ENCODE measurements around the gene PYHIN1. TPM values are rescaled to one million over a fixed set of nuclear protein-coding genes. Genes with fewer than 3 reads are reported as not detected.
"Not testable (repeated sequence)": the region's sequence is repeated elsewhere in the genome, so short reads cannot be mapped to it uniquely, and the experiment has no call there.

Gene PYHIN1
- total RNA-seq, 3 donors from 2014 or later = 2.5 to 5.3 (median 5.2) TPM

DNA sequence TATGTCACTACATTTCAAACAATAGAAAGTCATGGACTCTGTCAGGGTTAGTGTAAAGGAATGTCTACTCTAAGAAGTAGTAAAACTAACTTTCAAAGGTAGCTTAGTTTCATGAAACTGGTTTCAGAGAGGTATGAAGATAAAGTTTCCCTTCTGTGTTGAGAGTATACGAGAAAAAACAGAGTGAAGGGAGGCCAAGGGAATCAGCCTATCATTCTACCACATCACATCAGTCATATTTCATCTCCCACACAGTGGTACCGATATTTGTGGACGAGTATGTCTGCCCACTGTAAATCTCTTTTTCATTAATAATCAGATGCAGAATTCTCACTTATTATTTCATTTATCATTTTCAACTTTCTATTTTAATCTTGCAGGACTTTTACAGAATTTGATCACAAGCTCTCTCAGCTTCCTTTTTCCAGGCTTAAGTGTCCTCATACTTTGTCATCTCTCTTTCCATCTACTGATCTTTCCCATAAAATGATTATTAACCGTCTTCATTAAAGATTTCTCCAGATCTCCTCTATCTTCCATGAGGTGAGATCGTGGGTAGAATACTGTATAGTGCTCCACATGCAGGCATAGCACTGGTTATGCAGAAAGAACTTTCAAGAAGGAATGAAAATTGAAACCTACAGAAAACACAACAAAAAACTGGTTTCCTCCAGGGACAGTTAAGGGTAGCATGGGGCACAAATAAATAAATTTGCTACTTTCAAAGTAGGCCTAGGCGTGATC, 66.9 kb downstream of the PYHIN1 start:
- DNase-seq (no peak), ATAC-seq (peak; percentile 69 to 79)
- H3K4me1 Mint-ChIP-seq (ENCODE audit: low read depth) = peaks cover 41% of the 10 kb centered on the region
- peak overlapping the region; percentile 44 for H3K4me3 Mint-ChIP-seq
- peaks cover 6% of the 10 kb centered on the region for H3K9me3 Mint-ChIP-seq
- no peaks in the 10 kb centered on the region for H3K27me3 Mint-ChIP-seq (ENCODE audit: low read depth)
- peaks cover 6% of the 10 kb centered on the region for H3K36me3 Mint-ChIP-seq (ENCODE audit: insufficient read depth)

GRCh38 chr1:158998781-158999161, 67.4 kb downstream of the PYHIN1 start:
- peak; percentile 43 to 47 for ATAC-seq
- no peak overlapping the region for H3K4me3 Mint-ChIP-seq
- peaks cover 2% of the 10 kb centered on the region for H3K9me3 Mint-ChIP-seq
- no peaks in the 10 kb centered on the region for H3K27me3 Mint-ChIP-seq (ENCODE audit: low read depth)
- H3K4me1 Mint-ChIP-seq (ENCODE audit: low read depth) = peaks cover 41% of the 10 kb centered on the region
- H3K36me3 Mint-ChIP-seq (ENCODE audit: insufficient read depth) = peaks cover 3% of the 10 kb centered on the region
- peak; percentile 29 for DNase-seq

DNA sequence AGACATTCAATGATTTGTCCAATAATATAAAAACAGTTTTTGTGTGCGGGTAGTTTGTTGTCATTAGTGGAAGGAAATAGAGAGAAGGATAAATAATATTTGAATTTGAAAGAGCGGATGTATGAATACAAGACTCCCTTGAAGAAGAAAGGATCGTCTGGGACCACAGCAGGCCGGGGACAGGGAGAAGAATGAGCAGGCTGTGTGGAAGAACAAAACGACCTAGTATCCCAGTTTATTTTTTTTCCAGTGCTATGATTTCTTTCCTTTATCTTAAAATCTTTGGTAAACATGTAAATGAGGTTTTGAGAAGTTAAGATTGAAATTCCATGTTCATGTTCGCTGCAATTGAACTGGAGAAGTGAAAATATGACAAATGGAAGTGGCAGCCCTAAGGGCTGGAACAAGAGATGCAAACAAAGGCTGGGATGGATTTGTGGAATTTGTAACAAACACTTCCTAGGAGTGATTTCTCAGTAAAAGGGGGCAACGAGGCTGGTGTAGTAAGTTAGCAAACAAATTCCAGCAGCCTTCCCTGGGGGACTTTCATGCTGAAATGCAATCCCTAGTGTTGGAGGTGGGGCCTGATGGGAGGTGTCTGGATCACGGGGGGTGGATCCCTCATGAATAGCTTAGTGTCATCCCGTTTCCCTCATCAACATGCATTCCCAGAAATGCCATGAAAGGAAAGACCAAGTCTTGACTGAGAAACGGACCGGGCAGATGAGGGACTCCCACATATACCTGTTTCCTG, 68.1 kb downstream of the PYHIN1 start:
- H3K4me1 Mint-ChIP-seq (ENCODE audit: low read depth) = peaks cover 40% of the 10 kb centered on the region
- H3K9me3 Mint-ChIP-seq = no peaks in the 10 kb centered on the region
- ATAC-seq = no peak
- peaks cover 1% of the 10 kb centered on the region for H3K36me3 Mint-ChIP-seq (ENCODE audit: insufficient read depth)
- no peaks in the 10 kb centered on the region for H3K27me3 Mint-ChIP-seq (ENCODE audit: low read depth)
- no peak overlapping the region for H3K4me3 Mint-ChIP-seq
- no peak for DNase-seq

- no peak for ATAC-seq
- Mint-ChIP-seq H3K4me3 (no peak overlapping the region), H3K36me3 (ENCODE audit: insufficient read depth) (no peaks in the 10 kb centered on the region), H3K4me1 (ENCODE audit: low read depth) (peaks cover 37% of the 10 kb centered on the region), H3K9me3 (no peaks in the 10 kb centered on the region), H3K27me3 (ENCODE audit: low read depth) (no peaks in the 10 kb centered on the region)
- DNase-seq = no peak
Observed at GRCh38 chr1:159000070-159000409, 68.7 kb downstream of the PYHIN1 start.

DNA sequence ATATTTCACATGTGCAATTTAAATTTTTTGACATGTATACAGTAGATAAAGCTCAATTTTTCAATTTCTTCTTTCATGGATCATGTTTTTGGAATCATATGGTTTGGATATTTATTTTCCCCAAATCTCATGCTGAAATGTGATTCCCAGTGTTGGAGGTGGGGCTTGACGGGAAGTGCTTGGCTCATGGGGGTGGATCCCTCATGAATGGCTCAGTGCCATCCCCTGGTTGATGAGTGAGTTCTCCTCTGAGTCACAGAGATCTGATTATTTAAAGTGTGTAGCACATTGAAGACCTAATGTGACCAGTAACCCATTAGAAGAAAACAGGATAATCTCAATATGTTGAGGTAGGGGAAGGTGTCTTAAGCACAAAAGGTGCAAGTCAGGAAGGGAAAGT, 69.3 kb downstream of the PYHIN1 start:
- Mint-ChIP-seq H3K27me3 (ENCODE audit: low read depth) (no peaks in the 10 kb centered on the region), H3K36me3 (ENCODE audit: insufficient read depth) (no peaks in the 10 kb centered on the region), H3K9me3 (no peaks in the 10 kb centered on the region), H3K4me1 (ENCODE audit: low read depth) (peaks cover 38% of the 10 kb centered on the region), H3K4me3 (no peak overlapping the region)
- ATAC-seq (no peak), DNase-seq (no peak)

DNA sequence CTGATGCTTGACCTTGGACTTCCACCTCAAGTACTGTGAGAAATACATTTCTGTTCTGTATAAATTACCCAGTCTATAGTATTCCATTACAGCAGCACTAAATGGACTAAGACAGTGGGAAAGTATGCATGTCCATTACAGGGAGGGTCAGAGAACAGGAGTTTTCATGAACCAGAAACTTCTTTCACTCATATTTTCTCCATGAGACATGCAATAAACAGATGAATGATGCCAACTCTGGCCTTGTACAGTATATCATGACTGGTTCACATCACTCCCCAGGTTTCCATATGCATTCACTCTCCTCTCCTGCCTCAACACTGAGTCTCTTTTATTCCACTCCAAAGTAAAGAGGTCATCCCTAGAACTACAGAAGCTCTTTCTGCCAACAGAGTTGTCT, 73.8 kb downstream of the PYHIN1 start:
- Mint-ChIP-seq H3K27me3 (ENCODE audit: low read depth) (no peaks in the 10 kb centered on the region), H3K36me3 (ENCODE audit: insufficient read depth) (peaks cover 2% of the 10 kb centered on the region), H3K9me3 (no peaks in the 10 kb centered on the region), H3K4me1 (ENCODE audit: low read depth) (peaks cover 40% of the 10 kb centered on the region), H3K4me3 (no peak overlapping the region)
- DNase-seq = no peak
- no peak for ATAC-seq

GRCh38 chr1:159005676-159006075, 74.3 kb downstream of the PYHIN1 start:
- Mint-ChIP-seq H3K36me3 (ENCODE audit: insufficient read depth) (peaks cover 7% of the 10 kb centered on the region), H3K4me3 (no peak overlapping the region), H3K27me3 (ENCODE audit: low read depth) (no peaks in the 10 kb centered on the region), H3K9me3 (no peaks in the 10 kb centered on the region), H3K4me1 (ENCODE audit: low read depth) (peaks cover 38% of the 10 kb centered on the region)
- no peak for DNase-seq
- no peak for ATAC-seq

GRCh38 chr1:159006210-159006807, 75.0 kb downstream of the PYHIN1 start:
- H3K9me3 Mint-ChIP-seq; ATAC-seq; H3K27me3 Mint-ChIP-seq (ENCODE audit: low read depth); H3K4me3 Mint-ChIP-seq; DNase-seq: not testable (repeated sequence)
- H3K36me3 Mint-ChIP-seq (ENCODE audit: insufficient read depth) = peaks cover 10% of the 10 kb centered on the region
- H3K4me1 Mint-ChIP-seq (ENCODE audit: low read depth) = peaks cover 37% of the 10 kb centered on the region

DNA sequence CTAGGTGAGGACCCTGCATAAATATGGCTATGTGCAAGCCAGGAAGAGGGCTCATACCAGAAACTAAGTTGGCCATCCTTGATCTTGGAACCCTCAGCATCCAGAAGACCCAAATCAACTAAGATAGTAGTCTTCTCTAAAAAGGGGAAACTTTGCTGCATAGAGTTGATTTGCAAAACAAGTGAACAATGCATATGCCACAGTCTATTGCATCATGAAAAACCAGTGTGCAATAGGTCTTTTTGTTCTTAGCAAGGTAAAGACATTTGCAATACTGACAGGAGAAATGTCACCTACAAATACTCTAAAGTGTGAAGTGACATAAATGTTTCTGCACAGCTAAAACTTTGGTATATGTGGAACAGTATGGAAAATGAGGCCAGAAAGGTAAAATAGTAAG, 76.4 kb downstream of the PYHIN1 start:
- no peak overlapping the region for H3K4me3 Mint-ChIP-seq
- H3K4me1 Mint-ChIP-seq (ENCODE audit: low read depth) = peaks cover 37% of the 10 kb centered on the region
- no peaks in the 10 kb centered on the region for H3K27me3 Mint-ChIP-seq (ENCODE audit: low read depth)
- no peaks in the 10 kb centered on the region for H3K9me3 Mint-ChIP-seq
- DNase-seq = no peak
- peaks cover 16% of the 10 kb centered on the region for H3K36me3 Mint-ChIP-seq (ENCODE audit: insufficient read depth)
- ATAC-seq = no peak

GRCh38 chr1:159008744-159009188, 77.4 kb downstream of the PYHIN1 start:
- H3K4me3 Mint-ChIP-seq = peak overlapping the region; percentile 91
- H3K4me1 Mint-ChIP-seq (ENCODE audit: low read depth) = peaks cover 42% of the 10 kb centered on the region
- DNase-seq (peak; percentile 40), ATAC-seq (peak; percentile 38 to 44)
- peaks cover 23% of the 10 kb centered on the region for H3K36me3 Mint-ChIP-seq (ENCODE audit: insufficient read depth)
- H3K27me3 Mint-ChIP-seq (ENCODE audit: low read depth) = no peaks in the 10 kb centered on the region
- H3K9me3 Mint-ChIP-seq = no peaks in the 10 kb centered on the region

DNA sequence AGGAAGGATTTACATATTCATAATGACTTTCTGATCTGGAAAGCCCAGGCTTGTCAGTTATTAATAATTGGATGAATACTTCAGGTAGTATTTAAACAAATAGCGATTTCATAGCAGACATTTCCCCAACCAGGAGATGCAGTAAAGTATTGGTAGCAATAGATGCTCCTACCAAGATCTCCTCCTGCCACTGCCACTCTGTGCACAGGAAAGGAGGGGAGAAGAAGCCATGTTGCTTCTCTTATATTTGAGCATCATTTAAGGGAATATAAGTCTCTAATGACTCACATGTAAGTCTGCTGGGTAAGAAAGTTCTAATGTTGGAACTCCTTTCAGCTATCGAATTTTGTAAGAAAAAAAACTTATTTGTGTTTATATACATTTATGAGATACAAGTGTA, 77.9 kb downstream of the PYHIN1 start:
- no peaks in the 10 kb centered on the region for H3K9me3 Mint-ChIP-seq
- H3K36me3 Mint-ChIP-seq (ENCODE audit: insufficient read depth) = peaks cover 28% of the 10 kb centered on the region
- peak overlapping the region; percentile 91 for H3K4me3 Mint-ChIP-seq
- no peak for DNase-seq
- H3K27me3 Mint-ChIP-seq (ENCODE audit: low read depth) = no peaks in the 10 kb centered on the region
- peaks cover 47% of the 10 kb centered on the region for H3K4me1 Mint-ChIP-seq (ENCODE audit: low read depth)
- peak; percentile 46 to 50 for ATAC-seq

- H3K4me3 Mint-ChIP-seq = peak within 1 kb of the TSS; percentile 91
- H3K36me3 Mint-ChIP-seq (ENCODE audit: insufficient read depth) = peaks cover 34% of the 10 kb centered on the region
- H3K27me3 Mint-ChIP-seq (ENCODE audit: low read depth) = no peaks in the 10 kb centered on the region
- DNase-seq (peak; percentile 45), ATAC-seq (peak; percentile 80)
- no peaks in the 10 kb centered on the region for H3K9me3 Mint-ChIP-seq
- peaks cover 52% of the 10 kb centered on the region for H3K4me1 Mint-ChIP-seq (ENCODE audit: low read depth)
Observed at GRCh38 chr1:159009704-159010361, 78.5 kb downstream of the PYHIN1 start, which contains the start of gene IFI16. Gene IFI16 (plus strand): TSS chr1:159009907. CDS start chr1:159014681, 4,774 bp downstream.

DNA sequence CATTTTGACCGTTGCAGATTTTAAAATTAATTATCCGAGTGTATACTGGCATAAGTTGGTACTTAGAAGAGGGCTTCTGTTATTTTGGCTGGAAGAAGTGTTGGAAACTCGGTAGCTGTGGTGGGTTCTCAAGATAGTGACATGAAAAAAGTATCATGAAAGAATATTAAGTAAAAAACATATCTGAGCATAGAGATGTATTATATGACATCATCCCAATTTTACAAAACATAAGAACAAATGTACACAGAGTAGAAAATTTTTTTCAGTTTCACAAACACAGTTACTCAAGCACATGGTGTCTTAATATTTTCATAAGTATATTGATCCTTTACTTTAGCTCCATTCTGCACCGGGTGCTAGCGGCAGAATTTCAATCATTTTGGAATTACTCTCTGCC, 79.0 kb downstream of the PYHIN1 start:
- no peaks in the 10 kb centered on the region for H3K9me3 Mint-ChIP-seq
- H3K36me3 Mint-ChIP-seq (ENCODE audit: insufficient read depth) = peaks cover 37% of the 10 kb centered on the region
- DNase-seq (no peak), ATAC-seq (no peak)
- H3K4me3 Mint-ChIP-seq = peak overlapping the region; percentile 91
- no peaks in the 10 kb centered on the region for H3K27me3 Mint-ChIP-seq (ENCODE audit: low read depth)
- peaks cover 55% of the 10 kb centered on the region for H3K4me1 Mint-ChIP-seq (ENCODE audit: low read depth)

DNA sequence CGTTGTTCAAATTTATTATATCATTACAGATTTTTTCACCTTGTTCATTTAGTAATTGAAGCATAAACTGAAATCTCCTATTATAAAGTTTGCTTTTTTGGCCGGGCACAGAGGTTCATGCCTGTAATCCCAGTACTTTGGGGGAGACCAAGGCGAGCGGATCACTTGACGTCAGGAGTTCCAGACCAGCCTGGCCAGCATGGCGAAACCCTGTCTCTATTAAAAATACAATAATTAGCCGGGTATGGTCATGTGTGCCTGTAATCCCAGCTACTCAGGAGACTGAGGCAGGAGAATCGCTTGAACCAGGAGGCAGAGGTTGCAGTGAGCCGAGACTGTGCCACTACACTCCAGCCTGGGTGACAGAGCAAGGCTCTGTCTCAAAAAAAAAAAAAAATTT, 79.6 kb downstream of the PYHIN1 start:
- H3K9me3 Mint-ChIP-seq; DNase-seq; ATAC-seq; H3K27me3 Mint-ChIP-seq (ENCODE audit: low read depth): not testable (repeated sequence)
- Mint-ChIP-seq H3K4me3 (peak overlapping the region; percentile 91), H3K36me3 (ENCODE audit: insufficient read depth) (peaks cover 43% of the 10 kb centered on the region), H3K4me1 (ENCODE audit: low read depth) (peaks cover 56% of the 10 kb centered on the region)
